T-cell (primary cell): ENCODE measurements around the gene TAS2R43. TPM values are rescaled to one million over a fixed set of nuclear protein-coding genes. Genes with fewer than 3 reads are reported as not detected.
"Not testable (repeated sequence)": the region's sequence is repeated elsewhere in the genome, so short reads cannot be mapped to it uniquely, and the experiment has no call there.

Experiments used
- ATAC-seq, 4 experiments: fragments of 200-7000 bp in 3 of 4; fragments of 150-1000 bp in 1 of 4; cut with Tn5 transposase; replicated peaks in 1 of 4; 1 replicate in 3 of 4; 2 replicates in 1 of 4; pipeline ENCODE4 v1.10.0; 2021; ENCODE audit warnings: moderate library complexity in 3 of 4, mild to moderate bottlenecking in 2 of 4, moderate number of reproducible peaks in 1 of 4
- CTCF ChIA-PET, 2 donors: fragments of 300-600 bp; sonication (Branson Sonifier 250); formaldehyde crosslinking; loops; one replicate each; lab custom pipeline; 2022; ENCODE audit warnings: antibody characterized with exemption in 2 of 2; lab: Charles Lee
- POLR2A ChIA-PET, 2 donors: fragments of 300-600 bp; sonication (Branson Sonifier 250); formaldehyde crosslinking; loops; one replicate each; lab custom pipeline; 2022; ENCODE audit warnings: antibody characterized with exemption in 2 of 2; lab: Charles Lee
- DNase-seq, 35 experiments: peaks; one replicate each; pipeline versions ENCODE4 v3.0.0 to v3.0.0-alpha.2; 2013 to 2023
- H3K27ac ChIP-seq: one replicate; pipeline ENCODE4 v1.5.1; 2013; ENCODE audit warnings: low read length
- H3K27me3 ChIP-seq, 2 experiments: replicated peaks in 1 of 2; 1 replicate in 1 of 2; 2 replicates in 1 of 2; pipeline versions ENCODE4 v1.6.1 to v1.7.0; 2013; ENCODE audit warnings: low read length in 1 of 2, mixed read lengths in 1 of 2; ENCODE audit not compliant: control insufficient read depth in 2 of 2, insufficient read depth in 2 of 2; ENCODE audit errors: extremely low read depth in 1 of 2
- H3K36me3 ChIP-seq, 2 donors: 1 replicate in 1 of 2; 2 replicates in 1 of 2; pipeline versions ENCODE4 v1.6.1 to v1.7.0; 2013; ENCODE audit warnings: low read length in 1 of 2; ENCODE audit not compliant: control insufficient read depth in 2 of 2, insufficient read depth in 1 of 2; ENCODE audit errors: extremely low read depth in 1 of 2
- H3K4me1 ChIP-seq, 2 experiments: 1 replicate in 1 of 2; 2 replicates in 1 of 2; pipeline versions ENCODE4 v1.6.1 to v1.7.0; 2013; ENCODE audit warnings: low read length in 2 of 2, mixed read lengths in 1 of 2; ENCODE audit not compliant: insufficient read depth in 2 of 2, control insufficient read depth in 1 of 2; ENCODE audit errors: extremely low read depth in 1 of 2
- H3K4me3 ChIP-seq, 2 donors: 1 replicate in 1 of 2; 2 replicates in 1 of 2; pipeline versions ENCODE4 v1.5.1 to v1.7.0; 2013; ENCODE audit warnings: mild to moderate bottlenecking in 2 of 2, low read length in 1 of 2, moderate library complexity in 1 of 2; ENCODE audit not compliant: control insufficient read depth in 1 of 2; ENCODE audit errors: extremely low read depth in 1 of 2
- H3K9me3 ChIP-seq: 2 replicates; pipeline ENCODE4 v1.7.0; 2013
- H3K27ac Mint-ChIP-seq, 2 donors: one replicate each; pipeline ENCODE4 v1.8.0; 2020 to 2021; ENCODE audit warnings: mild to moderate bottlenecking in 2 of 2, mixed read lengths in 2 of 2
- H3K27me3 Mint-ChIP-seq, 2 donors: one replicate each; pipeline ENCODE4 v1.8.0; 2021 to 2022; ENCODE audit warnings: mixed read lengths in 2 of 2
- H3K36me3 Mint-ChIP-seq: one replicate; pipeline ENCODE4 v1.8.0; 2021; ENCODE audit warnings: mixed read lengths
- H3K4me1 Mint-ChIP-seq, 3 donors: one replicate each; pipeline ENCODE4 v1.8.0; 2020 to 2022; ENCODE audit warnings: mixed read lengths in 3 of 3, mild to moderate bottlenecking in 1 of 3
- H3K4me3 Mint-ChIP-seq, 3 donors: one replicate each; pipeline ENCODE4 v1.8.0; 2020 to 2022; ENCODE audit warnings: mild to moderate bottlenecking in 3 of 3, mixed read lengths in 3 of 3, moderate library complexity in 3 of 3
- H3K9me3 Mint-ChIP-seq, 3 donors: one replicate each; pipeline ENCODE4 v1.8.0; 2020 to 2022; ENCODE audit warnings: mixed read lengths in 3 of 3
- WGBS: methylation state at CpG from one replicate; pipeline ENCODE4 v1.1.5; 2013; ENCODE audit warnings: missing lambda C conversion rate; ENCODE audit not compliant: insufficient coverage; 5-methylcytosine and 5-hydroxymethylcytosine counted together
- total RNA-seq, 35 experiments: library from RNA in 6 of 35; stranded (reverse) in 6 of 35; fragments of 120-200 nt in 1 of 35; gene quantifications; one replicate each; pipeline versions ENCODE4 v1.2.1 to v1.2.4 and lab custom pipeline; 2013 to 2026

The TAS2R43 gene
- total RNA-seq, 5 donors from 2014 or later (not counting 1 experiment from before 2014, with no cell fraction given) = 0.35 to 5.2 (median 1.8) TPM

- H3K36me3 Mint-ChIP-seq = peaks cover 44% of the 10 kb centered on the region
- no peak for DNase-seq
Observed at GRCh38 chr12:11130382-11130781, 38.3 kb upstream of the TAS2R43 start.

GRCh38 chr12:11114130-11114529 lies 22.0 kb upstream of the TAS2R43 start:
- POLR2A ChIA-PET = not testable (repeated sequence)
- peaks cover 25 to 41% (median 28%) of the 10 kb centered on the region in 3 donors for H3K9me3 Mint-ChIP-seq
- WGBS = no CpG with 5 or more reads among the region's 1 CpG

More at GRCh38 chr12:11130382-11130781, 38.3 kb upstream of the TAS2R43 start:
- Histone ChIP-seq H3K9me3 (no peaks in the 10 kb centered on the region), H3K4me1 (no peaks in the 10 kb centered on the region), H3K27ac (no peak overlapping the region), H3K27me3 (no peaks in the 10 kb centered on the region), H3K36me3 (no peaks in the 10 kb centered on the region), H3K4me3 (no peak overlapping the region)
- Mint-ChIP-seq H3K27ac (no peak overlapping the region), H3K4me1 (peaks cover 27 to 29% (median 29%) of the 10 kb centered on the region in 3 donors), H3K4me3 (no peak overlapping the region), H3K9me3 (peaks cover 0 to 9% (median 0%) of the 10 kb centered on the region in 3 donors), H3K27me3 (no peaks in the 10 kb centered on the region)
- ChIA-PET CTCF (no interaction called here), POLR2A (no interaction called here)
- WGBS = 100% methylated on average over 2 of the region's 3 CpGs
- ATAC-seq = no peak

GRCh38 chr12:11111213-11111612 lies 19.1 kb upstream of the TAS2R43 start:
- H3K4me3 Mint-ChIP-seq = peak overlapping the region in 1 of 3 donors; percentile 2
- CTCF ChIA-PET = not testable (repeated sequence)

More at GRCh38 chr12:11114130-11114529, 22.0 kb upstream of the TAS2R43 start:
- not testable (repeated sequence) for H3K4me3 Mint-ChIP-seq, DNase-seq, H3K27ac Mint-ChIP-seq, H3K27me3 ChIP-seq, H3K4me3 ChIP-seq, H3K27me3 Mint-ChIP-seq, H3K27ac ChIP-seq, ATAC-seq, H3K4me1 ChIP-seq, H3K36me3 ChIP-seq, H3K9me3 ChIP-seq
- CTCF ChIA-PET = interaction anchor here in 1 of 2 donors (0.5 kb wide), 1 partner anchor 21 kb away, joined by 3 read pairs; no protein-coding TSS in a partner anchor
- Mint-ChIP-seq H3K36me3 (peaks cover 94% of the 10 kb centered on the region), H3K4me1 (peaks cover 63 to 71% (median 70%) of the 10 kb centered on the region in 3 donors)

GRCh38 chr12:11108862-11109261 lies 16.7 kb upstream of the TAS2R43 start:
- Mint-ChIP-seq H3K27ac (peak overlapping the region; percentile 29 to 74), H3K4me1 (peaks cover 51 to 54% (median 53%) of the 10 kb centered on the region in 3 donors), H3K4me3 (peak overlapping the region in 1 of 3 donors; percentile 67), H3K27me3 (no peaks in the 10 kb centered on the region), H3K36me3 (peaks cover 88% of the 10 kb centered on the region), H3K9me3 (peaks cover 28 to 45% (median 28%) of the 10 kb centered on the region in 3 donors)
- ChIA-PET POLR2A (no interaction called here), CTCF (no interaction called here)
- H3K4me1 ChIP-seq = peaks cover 0 to 12% of the 10 kb centered on the region in 2 experiments
- no peaks in the 10 kb centered on the region for H3K36me3 ChIP-seq
- no peak overlapping the region for H3K4me3 ChIP-seq
- no peaks in the 10 kb centered on the region for H3K27me3 ChIP-seq
- 83% methylated on average over 1 of the region's 2 CpGs for WGBS
- DNase-seq (no peak), ATAC-seq (peak in 1 of 4 experiments; percentile 46)
- H3K9me3 ChIP-seq = no peaks in the 10 kb centered on the region
- no peak overlapping the region for H3K27ac ChIP-seq

More at GRCh38 chr12:11111213-11111612, 19.1 kb upstream of the TAS2R43 start:
- H3K27ac ChIP-seq, H3K27me3 ChIP-seq, DNase-seq, ATAC-seq, H3K27ac Mint-ChIP-seq, H3K9me3 ChIP-seq, H3K36me3 ChIP-seq, H3K4me3 ChIP-seq, POLR2A ChIA-PET, H3K27me3 Mint-ChIP-seq: not testable (repeated sequence)
- Mint-ChIP-seq H3K36me3 (peaks cover 96% of the 10 kb centered on the region), H3K4me1 (peaks cover 61 to 66% (median 65%) of the 10 kb centered on the region in 3 donors), H3K9me3 (peaks cover 22 to 50% (median 23%) of the 10 kb centered on the region in 3 donors)
- no CpG with 5 or more reads among the region's 1 CpG for WGBS
- peaks cover 0 to 12% of the 10 kb centered on the region in 2 experiments for H3K4me1 ChIP-seq

GRCh38 chr12:11107719-11108118 lies 15.6 kb upstream of the TAS2R43 start:
- ChIA-PET POLR2A (no interaction called here), CTCF (no interaction called here)
- Mint-ChIP-seq H3K9me3 (peaks cover 21 to 39% (median 26%) of the 10 kb centered on the region in 3 donors), H3K4me3 (no peak overlapping the region), H3K4me1 (peaks cover 40 to 49% (median 47%) of the 10 kb centered on the region in 3 donors), H3K27ac (no peak overlapping the region), H3K36me3 (peaks cover 84% of the 10 kb centered on the region), H3K27me3 (no peaks in the 10 kb centered on the region)
- no peaks in the 10 kb centered on the region for H3K27me3 ChIP-seq
- no peaks in the 10 kb centered on the region for H3K36me3 ChIP-seq
- peaks cover 0 to 12% of the 10 kb centered on the region in 2 experiments for H3K4me1 ChIP-seq
- ATAC-seq = no peak
- H3K4me3 ChIP-seq = no peak overlapping the region
- no peak for DNase-seq
- no peaks in the 10 kb centered on the region for H3K9me3 ChIP-seq
- no CpG with 5 or more reads among the region's 1 CpG for WGBS
- H3K27ac ChIP-seq = no peak overlapping the region

GRCh38 chr12:11106288-11106687 lies 14.2 kb upstream of the TAS2R43 start:
- Mint-ChIP-seq H3K27ac (no peak overlapping the region), H3K4me1 (peaks cover 34 to 43% (median 39%) of the 10 kb centered on the region in 3 donors), H3K9me3 (peaks cover 16 to 25% (median 19%) of the 10 kb centered on the region in 3 donors), H3K27me3 (no peaks in the 10 kb centered on the region), H3K36me3 (peaks cover 81% of the 10 kb centered on the region), H3K4me3 (no peak overlapping the region)
- H3K9me3 ChIP-seq = no peaks in the 10 kb centered on the region
- CTCF ChIA-PET = no interaction called here
- H3K27me3 ChIP-seq = no peaks in the 10 kb centered on the region
- ATAC-seq (no peak), DNase-seq (no peak)
- H3K4me1 ChIP-seq = peaks cover 0 to 12% of the 10 kb centered on the region in 2 experiments
- H3K36me3 ChIP-seq = no peaks in the 10 kb centered on the region
- no peak overlapping the region for H3K27ac ChIP-seq
- H3K4me3 ChIP-seq = no peak overlapping the region
- POLR2A ChIA-PET = no interaction called here
- no CpG with 5 or more reads among the region's 2 CpGs for WGBS
